CD4-positive, alpha-beta T cell (primary cell): ENCODE data around the gene U2AF2. TPM values are rescaled to one million over a fixed set of nuclear protein-coding genes. Genes with fewer than 3 reads are reported as not detected.
"Not testable (repeated sequence)": the region's sequence is repeated elsewhere in the genome, so short reads cannot be mapped to it uniquely, and the experiment has no call there.

ENCODE experiments used
- ATAC-seq: fragments of 200-7000 bp; cut with Tn5 transposase; one replicate; pipeline ENCODE4 v1.10.0; 2022; ENCODE audit warnings: mild to moderate bottlenecking; ENCODE audit not compliant: poor library complexity
- CTCF ChIA-PET: fragments of 350-600 bp; sonication (Branson Sonifier 250); formaldehyde crosslinking; loops from one replicate; lab custom pipeline; 2021; ENCODE audit warnings: antibody characterized with exemption, inconsistent platforms; lab: Charles Lee
- POLR2A ChIA-PET: fragments of 350-600 bp; sonication (Branson Sonifier 250); formaldehyde crosslinking; loops from one replicate; lab custom pipeline; 2021; ENCODE audit warnings: antibody characterized with exemption, inconsistent platforms; lab: Charles Lee
- DNase-seq, 14 experiments: peaks; one replicate each; pipeline ENCODE4 v3.0.0-alpha.2; 2013 to 2020; ENCODE audit warnings: mixed read lengths in 2 of 14
- H3K27ac ChIP-seq, 2 donors: one replicate each; pipeline versions ENCODE4 v1.5.1 to v1.7.0; 2013; ENCODE audit warnings: low read length in 2 of 2, low read depth in 1 of 2, mild to moderate bottlenecking in 1 of 2
- H3K27me3 ChIP-seq, 2 experiments: 1 replicate in 1 of 2; 2 replicates in 1 of 2; pipeline versions ENCODE4 v1.6.1 to v1.7.0; 2013; ENCODE audit warnings: low read length in 2 of 2, control low read depth in 1 of 2, mild to moderate bottlenecking in 1 of 2, moderate library complexity in 1 of 2; ENCODE audit not compliant: insufficient read depth in 2 of 2, control insufficient read depth in 1 of 2
- H3K36me3 ChIP-seq: one replicate; pipeline ENCODE4 v1.6.1; 2013; ENCODE audit warnings: low read length, control low read depth; ENCODE audit not compliant: insufficient read depth
- H3K4me1 ChIP-seq: one replicate; pipeline ENCODE4 v1.6.1; 2013; ENCODE audit warnings: low read length, control low read depth; ENCODE audit not compliant: insufficient read depth
- H3K4me3 ChIP-seq: one replicate; pipeline ENCODE4 v1.5.1; 2013; ENCODE audit warnings: mild to moderate bottlenecking, low read length, moderate library complexity
- H3K9me3 ChIP-seq, 2 experiments: 1 replicate in 1 of 2; 2 replicates in 1 of 2; pipeline versions ENCODE4 v1.6.1 to v1.7.0; 2013; ENCODE audit warnings: low read length in 2 of 2, mild to moderate bottlenecking in 2 of 2, control low read depth in 1 of 2, moderate library complexity in 1 of 2; ENCODE audit not compliant: control insufficient read depth in 1 of 2, insufficient read depth in 1 of 2
- H3K27ac Mint-ChIP-seq: one replicate; pipeline ENCODE4 v1.8.0; 2020; ENCODE audit warnings: mixed read lengths
- H3K27me3 Mint-ChIP-seq: one replicate; pipeline ENCODE4 v1.8.0; 2021; ENCODE audit warnings: mixed read lengths
- H3K36me3 Mint-ChIP-seq: one replicate; pipeline ENCODE4 v1.8.0; 2021; ENCODE audit warnings: low read depth, mixed read lengths
- H3K4me1 Mint-ChIP-seq: one replicate; pipeline ENCODE4 v1.8.0; 2021; ENCODE audit warnings: low read depth, mixed read lengths
- H3K4me3 Mint-ChIP-seq: one replicate; pipeline ENCODE4 v1.8.0; 2020; ENCODE audit warnings: mild to moderate bottlenecking, mixed read lengths
- H3K9me3 Mint-ChIP-seq: one replicate; pipeline ENCODE4 v1.8.0; 2020; ENCODE audit warnings: mixed read lengths
- intact Hi-C, 2 experiments: fragments of 100-400 bp; cut with DNase I in 1 of 2; cut with micrococcal nuclease in 1 of 2; formaldehyde crosslinking; loops; one replicate each; pipeline versions ENCODE4 v1.15.1 to v1.9.0; 2023 to 2025; cut with DNase I, micrococcal nuclease
- total RNA-seq, 174 experiments: library from RNA in 2 of 174; stranded (reverse) in 2 of 174; gene quantifications; one replicate each; pipeline ENCODE4 v1.2.3 and lab custom pipeline; 2021 to 2026
- TF ChIP-seq, protein P1 (sequence below): fragments of 200-600 bp; IDR thresholded peaks from one replicate; pipeline ENCODE4 v1.8.0; 2022; ENCODE audit warnings: antibody characterized with exemption, mild to moderate bottlenecking

U2AF2 gene
- total RNA-seq, 2 experiments from 2014 or later = 209 to 212 TPM

GRCh38 chr19:55716531-55716930, 61.7 kb downstream of the U2AF2 start:
- no peaks in the 10 kb centered on the region for H3K36me3 ChIP-seq
- peaks cover 6% of the 10 kb centered on the region for H3K9me3 Mint-ChIP-seq
- POLR2A ChIA-PET = no interaction called here
- no peak overlapping the region for H3K4me3 ChIP-seq
- H3K4me3 Mint-ChIP-seq = no peak overlapping the region
- intact Hi-C loops = no loop called here
- H3K4me1 ChIP-seq = no peaks in the 10 kb centered on the region
- peaks cover 4 to 15% of the 10 kb centered on the region in 2 experiments for H3K9me3 ChIP-seq
- peaks cover 7% of the 10 kb centered on the region for H3K4me1 Mint-ChIP-seq
- H3K27me3 ChIP-seq = peaks cover 20% of the 10 kb centered on the region in 2 experiments
- DNase-seq (no peak), ATAC-seq (no peak)
- TF ChIP-seq, protein P1, sequence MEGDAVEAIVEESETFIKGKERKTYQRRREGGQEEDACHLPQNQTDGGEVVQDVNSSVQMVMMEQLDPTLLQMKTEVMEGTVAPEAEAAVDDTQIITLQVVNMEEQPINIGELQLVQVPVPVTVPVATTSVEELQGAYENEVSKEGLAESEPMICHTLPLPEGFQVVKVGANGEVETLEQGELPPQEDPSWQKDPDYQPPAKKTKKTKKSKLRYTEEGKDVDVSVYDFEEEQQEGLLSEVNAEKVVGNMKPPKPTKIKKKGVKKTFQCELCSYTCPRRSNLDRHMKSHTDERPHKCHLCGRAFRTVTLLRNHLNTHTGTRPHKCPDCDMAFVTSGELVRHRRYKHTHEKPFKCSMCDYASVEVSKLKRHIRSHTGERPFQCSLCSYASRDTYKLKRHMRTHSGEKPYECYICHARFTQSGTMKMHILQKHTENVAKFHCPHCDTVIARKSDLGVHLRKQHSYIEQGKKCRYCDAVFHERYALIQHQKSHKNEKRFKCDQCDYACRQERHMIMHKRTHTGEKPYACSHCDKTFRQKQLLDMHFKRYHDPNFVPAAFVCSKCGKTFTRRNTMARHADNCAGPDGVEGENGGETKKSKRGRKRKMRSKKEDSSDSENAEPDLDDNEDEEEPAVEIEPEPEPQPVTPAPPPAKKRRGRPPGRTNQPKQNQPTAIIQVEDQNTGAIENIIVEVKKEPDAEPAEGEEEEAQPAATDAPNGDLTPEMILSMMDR = no peak
- CTCF ChIA-PET = interaction anchor here (0.7 kb wide), 1 partner anchor 515 kb away, joined by 3 read pairs; no protein-coding TSS in a partner anchor
- no peaks in the 10 kb centered on the region for H3K36me3 Mint-ChIP-seq
- H3K27me3 Mint-ChIP-seq = peaks cover 53% of the 10 kb centered on the region
- H3K27ac ChIP-seq = no peak overlapping the region
- H3K27ac Mint-ChIP-seq = no peak overlapping the region

- ATAC-seq (no peak), DNase-seq (no peak)
- Mint-ChIP-seq H3K27ac (no peak overlapping the region), H3K4me3 (no peak overlapping the region), H3K36me3 (no peaks in the 10 kb centered on the region), H3K4me1 (peaks cover 7% of the 10 kb centered on the region), H3K9me3 (peaks cover 11% of the 10 kb centered on the region), H3K27me3 (peaks cover 60% of the 10 kb centered on the region)
- Histone ChIP-seq H3K4me3 (no peak overlapping the region), H3K36me3 (no peaks in the 10 kb centered on the region), H3K9me3 (peaks cover 0 to 20% of the 10 kb centered on the region in 2 experiments), H3K27ac (no peak overlapping the region), H3K4me1 (no peaks in the 10 kb centered on the region), H3K27me3 (peaks cover 20 to 23% of the 10 kb centered on the region in 2 experiments)
- POLR2A ChIA-PET = no interaction called here
- TF ChIP-seq, protein P1 = no peak
- intact Hi-C loops = no loop called here
- CTCF ChIA-PET = no interaction called here
Observed at GRCh38 chr19:55717251-55717650, 62.4 kb downstream of the U2AF2 start.

DNA sequence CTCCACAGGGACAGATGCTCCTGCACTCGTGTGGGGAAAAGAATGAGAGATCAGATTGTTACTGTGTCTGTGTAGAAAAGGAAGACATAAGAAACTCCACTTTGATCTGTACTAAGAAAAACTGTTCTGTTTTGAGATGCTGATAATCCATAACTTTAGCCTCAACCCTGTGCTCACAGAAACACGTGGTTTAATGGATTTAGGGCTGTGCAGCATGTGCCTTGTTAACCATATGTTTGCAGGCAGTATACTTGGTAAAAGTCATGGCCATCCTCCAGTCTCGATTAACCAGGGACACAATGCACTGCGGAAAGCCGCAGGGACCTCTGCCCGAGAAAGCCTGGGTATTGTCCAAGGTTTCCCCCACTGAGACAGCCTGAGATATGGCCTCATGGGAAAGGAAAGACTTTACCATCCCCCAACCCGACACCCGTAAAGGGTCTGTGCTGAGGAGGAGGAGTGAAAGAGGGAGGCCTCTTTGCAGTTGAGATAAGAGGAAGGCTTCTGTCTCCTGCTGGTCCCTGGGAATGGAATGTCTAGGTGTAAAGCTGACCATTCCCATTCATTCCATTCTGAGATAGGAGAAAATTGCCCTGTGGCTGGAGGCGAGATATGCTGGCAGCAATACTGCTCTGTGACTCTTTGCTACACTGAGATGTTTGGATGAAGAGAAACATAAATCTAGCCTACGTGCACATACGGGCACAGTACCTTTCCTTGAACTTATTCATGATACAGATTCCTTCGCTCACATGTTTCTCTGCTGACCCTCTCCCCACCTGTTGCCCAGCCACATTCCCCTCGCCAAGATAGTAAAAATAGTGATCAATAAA, 63.3 kb downstream of the U2AF2 start:
- H3K36me3 Mint-ChIP-seq, POLR2A ChIA-PET, intact Hi-C loops, H3K27ac Mint-ChIP-seq, H3K4me1 ChIP-seq, CTCF ChIA-PET, H3K4me3 ChIP-seq, H3K27ac ChIP-seq, H3K36me3 ChIP-seq, H3K9me3 Mint-ChIP-seq, ATAC-seq, DNase-seq, H3K4me3 Mint-ChIP-seq, H3K4me1 Mint-ChIP-seq: not testable (repeated sequence)
- H3K27me3 Mint-ChIP-seq = peaks cover 69% of the 10 kb centered on the region
- H3K9me3 ChIP-seq = peaks cover 0 to 20% of the 10 kb centered on the region in 2 experiments
- H3K27me3 ChIP-seq = peaks cover 20 to 23% of the 10 kb centered on the region in 2 experiments
